ENCODE data around the gene KCND2. TPM values are rescaled to one million over a fixed set of nuclear protein-coding genes. Genes with fewer than 3 reads are reported as not detected.
A peak's percentile ranks its signal among the peaks of the same experiment; 100 is the strongest.

The KCND2 gene
- total and polyA plus RNA-seq, 2 of the 4 experiments (the other 2 are of a cell fraction), result under 0.01 TPM; not detected in 1

- H4K20me1 ChIP-seq (ENCODE audit: insufficient read depth, low read length), result no peaks in the 10 kb centered on the region
- POLR2A ChIA-PET (ENCODE audit: unreplicated experiment), result no interaction called here
- H2AFZ ChIP-seq (replicated peaks; ENCODE audit: low read length, poor library complexity), result no peak overlapping the region
- no peak overlapping the region for H2BK120ac ChIP-seq (ENCODE audit: low read depth, low read length)
- no peak overlapping the region for H2BK20ac ChIP-seq (ENCODE audit: low read depth, low read length)
- no peaks in the 10 kb centered on the region for H3K9me3 ChIP-seq (ENCODE audit: control insufficient read depth, insufficient read depth, low read length)
- TF ChIP-seq ELK1 (IDR thresholded peaks at IDR 0.05; ENCODE audit: borderline replicate concordance, low read depth, low read length) (no peak), MAFK (IDR thresholded peaks at IDR 0.05; ENCODE audit: low read depth, low read length) (peak; percentile 37; the same call in 1 of the 2 replicates), RFX5 (IDR thresholded peaks at IDR 0.05; ENCODE audit: low read depth, low read length) (no peak), RCOR1 (IDR thresholded peaks at IDR 0.05; ENCODE audit: insufficient replicate concordance, low read length) (no peak), BHLHE40 (IDR thresholded peaks at IDR 0.05; ENCODE audit: low read depth, low read length) (no peak)
- no peak for DNase-seq
- no peak overlapping the region for H4K91ac ChIP-seq (ENCODE audit: insufficient read depth, low read depth, low read length)
- H3K4me3 ChIP-seq (ENCODE audit: insufficient read depth, low read depth, low read length), result no peak overlapping the region
- no peak overlapping the region for H2BK15ac ChIP-seq (ENCODE audit: low read depth, low read length)
- no peak overlapping the region for H4K5ac ChIP-seq (ENCODE audit: low read depth, low read length)
- no peak overlapping the region for H3K14ac ChIP-seq (replicated peaks; ENCODE audit: low read depth, low read length)
- ATAC-seq (ENCODE audit: low read depth), result no peak
- H3K18ac ChIP-seq (ENCODE audit: low read depth, low read length), result no peak overlapping the region; the same call in 1 of the 2 replicates
- H3K56ac ChIP-seq (ENCODE audit: extremely low read depth, insufficient read depth, low read length), result no peak overlapping the region
- peaks cover 2% of the 10 kb centered on the region; the same call in 1 of the 2 replicates for H3K4me1 ChIP-seq (ENCODE audit: control insufficient read depth, insufficient read depth, low read length)
- in situ Hi-C loops (cut with MboI; ENCODE audit: low sequenced_read_pairs), result no loop called here
- H2AK9ac ChIP-seq (replicated peaks; ENCODE audit: low read depth, low read length, poor library complexity), result no peak overlapping the region
- CTCF ChIA-PET, result interaction anchor here (1.0 to 2.4 kb wide), 3 partner anchors 10 to 26 kb away, joined by 3 to 14 read pairs (median 5); no protein-coding TSS in a partner anchor
- no peak overlapping the region for H3K4me2 ChIP-seq (ENCODE audit: low read depth, low read length)
- dilution Hi-C loops (cut with HindIII; ENCODE audit: low sequenced_read_pairs, unreplicated experiment), result no loop called here
- no peak overlapping the region for H3K4ac ChIP-seq (ENCODE audit: low read depth, low read length)
- H3K23ac ChIP-seq (ENCODE audit: low read depth, low read length), result no peak overlapping the region
- H3K27me3 ChIP-seq (ENCODE audit: control insufficient read depth, insufficient read depth, low read length), result no peaks in the 10 kb centered on the region
- no peak overlapping the region for H2BK5ac ChIP-seq (ENCODE audit: low read depth, low read length, poor library complexity, severe bottlenecking)
- BruUV-seq (replicated peaks), result no TSS peak
- no peak overlapping the region for H3K9ac ChIP-seq (ENCODE audit: low read depth, low read length)
- H4K8ac ChIP-seq (ENCODE audit: low read depth in 2 of 2, low read length in 2 of 2), result no peak overlapping the region
- H3K9me1 ChIP-seq (ENCODE audit: insufficient read depth, low read length), result 0 out of 2 replicates have a peak, but pooled peaks cover 5% of the 10 kb centered on the region
- H3K79me1 ChIP-seq (ENCODE audit: low read depth in 1 of 2, low read length in 2 of 2), result no peaks in the 10 kb centered on the region
- no peak overlapping the region for H2AK5ac ChIP-seq (ENCODE audit: low read depth, low read length)
- intact Hi-C loops (cut with micrococcal nuclease), result loop anchor here (2.0 to 5.0 kb wide), 2 partner anchors 147 to 314 kb away; no protein-coding TSS in a partner anchor
- WGBS, 2 experiments (ENCODE audit: extremely low coverage in 2 of 2, insufficient read length in 1 of 2), result no CpG with 5 or more reads among the region's 3 CpGs
- no peak overlapping the region for H3K27ac ChIP-seq (ENCODE audit: insufficient read depth, low read length)
- H3K36me3 ChIP-seq (ENCODE audit: control insufficient read depth, insufficient read depth, low read length), result peaks cover 7% of the 10 kb centered on the region; the same call in 1 of the 2 replicates
These were observed 520.4 kb downstream of the KCND2 start for GRCh38 chr7:120793213-120793936.
